Measurements from ENCODE around the gene LAD1. TPM values are rescaled to one million over a fixed set of nuclear protein-coding genes. Genes with fewer than 3 reads are reported as not detected.

LAD1 gene
- total RNA-seq, 1 experiment from 2014 or later: 0.10 TPM

DNA sequence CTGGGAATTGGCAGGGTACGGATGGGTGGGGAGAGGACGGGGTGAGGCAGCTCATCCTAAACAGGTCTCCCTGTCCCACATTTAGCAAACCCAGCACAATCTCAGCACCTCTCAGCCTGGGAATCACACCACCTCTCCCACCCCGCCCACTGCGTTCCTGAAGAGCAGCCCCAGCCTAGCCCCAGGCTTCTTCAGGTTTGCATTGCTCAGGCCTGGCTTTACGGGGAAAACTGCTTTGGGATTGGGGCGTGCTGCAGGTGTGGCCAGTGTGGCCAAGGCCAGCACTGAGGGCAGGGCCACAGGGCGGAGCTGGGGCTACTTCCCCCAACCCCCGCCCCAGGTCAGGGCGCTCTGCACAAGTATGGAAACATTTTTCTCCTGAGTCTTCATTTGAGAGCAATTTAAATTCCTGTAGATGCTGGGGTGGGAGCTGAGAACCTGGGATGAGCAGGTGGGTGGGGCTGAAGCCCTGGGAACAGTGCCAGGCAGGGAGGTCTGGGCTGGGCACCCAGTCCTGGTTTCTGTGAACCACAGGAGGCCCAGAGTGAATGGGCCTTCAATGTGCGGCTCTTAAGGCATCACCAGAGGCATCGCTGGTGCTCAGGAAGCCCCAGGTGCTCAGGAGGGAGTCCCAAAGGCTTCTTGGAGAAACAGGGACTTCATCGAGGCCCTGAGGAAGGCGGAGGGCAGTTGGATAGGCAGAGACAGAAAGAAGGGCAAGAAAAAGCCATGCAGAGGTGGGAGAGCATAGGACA lies 45.8 kb downstream of the LAD1 start:
- no peak for DNase-seq (ENCODE audit: low read depth, low spot score)
- Histone ChIP-seq H3K9me3 (ENCODE audit: control insufficient read depth, insufficient read depth, low read depth, low read length) (no peaks in the 10 kb centered on the region), H3K27me3 (ENCODE audit: control insufficient read depth, insufficient read depth, low read length) (peaks cover 2% of the 10 kb centered on the region), H3K36me3 (ENCODE audit: control insufficient read depth, insufficient read depth, low read length) (no peaks in the 10 kb centered on the region), H3K4me3 (ENCODE audit: low read depth in 2 of 2, low read length in 2 of 2) (no peak overlapping the region), H3K27ac (ENCODE audit: low read length) (no peak overlapping the region), H3K4me1 (ENCODE audit: control insufficient read depth, insufficient read depth, low read length) (no peaks in the 10 kb centered on the region)
- in situ Hi-C loops (cut with HindIII; ENCODE audit: low pct_unique_long_range_greater_than_20kb, low sequenced_read_pairs): no loop called here
- TF ChIP-seq, protein P1, sequence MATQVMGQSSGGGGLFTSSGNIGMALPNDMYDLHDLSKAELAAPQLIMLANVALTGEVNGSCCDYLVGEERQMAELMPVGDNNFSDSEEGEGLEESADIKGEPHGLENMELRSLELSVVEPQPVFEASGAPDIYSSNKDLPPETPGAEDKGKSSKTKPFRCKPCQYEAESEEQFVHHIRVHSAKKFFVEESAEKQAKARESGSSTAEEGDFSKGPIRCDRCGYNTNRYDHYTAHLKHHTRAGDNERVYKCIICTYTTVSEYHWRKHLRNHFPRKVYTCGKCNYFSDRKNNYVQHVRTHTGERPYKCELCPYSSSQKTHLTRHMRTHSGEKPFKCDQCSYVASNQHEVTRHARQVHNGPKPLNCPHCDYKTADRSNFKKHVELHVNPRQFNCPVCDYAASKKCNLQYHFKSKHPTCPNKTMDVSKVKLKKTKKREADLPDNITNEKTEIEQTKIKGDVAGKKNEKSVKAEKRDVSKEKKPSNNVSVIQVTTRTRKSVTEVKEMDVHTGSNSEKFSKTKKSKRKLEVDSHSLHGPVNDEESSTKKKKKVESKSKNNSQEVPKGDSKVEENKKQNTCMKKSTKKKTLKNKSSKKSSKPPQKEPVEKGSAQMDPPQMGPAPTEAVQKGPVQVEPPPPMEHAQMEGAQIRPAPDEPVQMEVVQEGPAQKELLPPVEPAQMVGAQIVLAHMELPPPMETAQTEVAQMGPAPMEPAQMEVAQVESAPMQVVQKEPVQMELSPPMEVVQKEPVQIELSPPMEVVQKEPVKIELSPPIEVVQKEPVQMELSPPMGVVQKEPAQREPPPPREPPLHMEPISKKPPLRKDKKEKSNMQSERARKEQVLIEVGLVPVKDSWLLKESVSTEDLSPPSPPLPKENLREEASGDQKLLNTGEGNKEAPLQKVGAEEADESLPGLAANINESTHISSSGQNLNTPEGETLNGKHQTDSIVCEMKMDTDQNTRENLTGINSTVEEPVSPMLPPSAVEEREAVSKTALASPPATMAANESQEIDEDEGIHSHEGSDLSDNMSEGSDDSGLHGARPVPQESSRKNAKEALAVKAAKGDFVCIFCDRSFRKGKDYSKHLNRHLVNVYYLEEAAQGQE (IDR thresholded peaks at IDR 0.05; ENCODE audit: insufficient read depth in 1 of 2, low read depth in 2 of 2, low read length in 1 of 2): no peak
- TF ChIP-seq CTCF (IDR thresholded peaks at IDR 0.05) (no peak), SIN3A (IDR thresholded peaks at IDR 0.05; ENCODE audit: borderline replicate concordance, insufficient read depth, low read depth, low read length) (no peak), TCF7L2 (IDR thresholded peaks at IDR 0.05; ENCODE audit: low read depth, low read length) (no peak), POLR2AphosphoS5 (IDR thresholded peaks at IDR 0.05; ENCODE audit: low read depth, low read length) (no peak)
- CTCF ChIA-PET: interaction anchor here (0.7 kb wide), 1 partner anchor 114 kb away, joined by 3 read pairs; no protein-coding TSS in a partner anchor
- intact Hi-C loops (cut with micrococcal nuclease; ENCODE audit: unreplicated experiment): no loop called here
- ATAC-seq: no peak
- no TSS peak for BruUV-seq (replicated peaks)
- POLR2A ChIA-PET: no interaction called here

DNA sequence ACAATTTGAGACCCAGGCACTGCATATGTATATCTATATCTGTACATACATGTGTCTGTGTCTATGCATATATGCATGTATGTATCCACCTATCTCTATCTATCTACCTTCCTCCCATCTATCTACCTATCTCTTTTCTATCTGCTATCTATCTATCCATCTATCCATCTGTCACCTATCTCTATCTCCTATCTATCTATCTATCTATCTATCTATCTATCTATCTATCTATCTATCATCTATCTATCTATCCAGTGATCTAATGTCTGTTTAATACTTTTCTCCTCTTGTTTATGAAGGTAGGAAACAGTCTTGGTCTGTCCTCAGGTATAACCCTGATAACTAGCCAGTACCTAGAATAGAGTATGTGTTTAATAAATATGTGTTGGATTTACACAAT lies 47.5 kb downstream of the LAD1 start:
- intact Hi-C loops (cut with micrococcal nuclease; ENCODE audit: unreplicated experiment): no loop called here
- no peak for TF ChIP-seq TCF7L2 (IDR thresholded peaks at IDR 0.05; ENCODE audit: low read depth, low read length)
- TF ChIP-seq CTCF (IDR thresholded peaks at IDR 0.05): no peak
- no peak for TF ChIP-seq SIN3A (IDR thresholded peaks at IDR 0.05; ENCODE audit: borderline replicate concordance, insufficient read depth, low read depth, low read length)
- no peak for TF ChIP-seq POLR2AphosphoS5 (IDR thresholded peaks at IDR 0.05; ENCODE audit: low read depth, low read length)
- TF ChIP-seq, protein P1 (IDR thresholded peaks at IDR 0.05; ENCODE audit: insufficient read depth in 1 of 2, low read depth in 2 of 2, low read length in 1 of 2): no peak
- no peaks in the 10 kb centered on the region for H3K4me1 ChIP-seq (ENCODE audit: control insufficient read depth, insufficient read depth, low read length)
- ChIA-PET CTCF (no interaction called here), POLR2A (no interaction called here)
- H3K36me3 ChIP-seq (ENCODE audit: control insufficient read depth, insufficient read depth, low read length): no peaks in the 10 kb centered on the region
- peaks cover 2% of the 10 kb centered on the region for H3K27me3 ChIP-seq (ENCODE audit: control insufficient read depth, insufficient read depth, low read length)
- H3K9me3 ChIP-seq (ENCODE audit: control insufficient read depth, insufficient read depth, low read depth, low read length): no peaks in the 10 kb centered on the region
- no TSS peak for BruUV-seq (replicated peaks)
- no peak overlapping the region for H3K27ac ChIP-seq (ENCODE audit: low read length)
- no peak for DNase-seq (ENCODE audit: low read depth, low spot score)
- no peak overlapping the region for H3K4me3 ChIP-seq (ENCODE audit: low read depth in 2 of 2, low read length in 2 of 2)
- in situ Hi-C loops (cut with HindIII; ENCODE audit: low pct_unique_long_range_greater_than_20kb, low sequenced_read_pairs): no loop called here
- no peak for ATAC-seq
